Spleen (tissue), 7 donors: ENCODE measurements around the gene RASA3.
A peak's percentile ranks its signal among the peaks of the same experiment; 100 is the strongest.

ENCODE experiments used
- CTCF ChIP-seq, 11 experiments: fragments of 200-600 bp in 7 of 11; fragments of 450-650 bp in 4 of 11; sonication (generic) in 4 of 11; IDR thresholded peaks in 8 of 11; conservative IDR thresholded peaks in 3 of 11; 1 replicate in 7 of 11; 2 replicates in 4 of 11; pipeline versions ENCODE4 v1.4.0 to v1.8.0; 2016 to 2021; ENCODE audit warnings: antibody characterized with exemption in 11 of 11, inconsistent platforms in 4 of 11, mild to moderate bottlenecking in 1 of 11
- POLR2AphosphoS5 ChIP-seq, 3 donors: sonication (generic); formaldehyde crosslinking; IDR thresholded peaks; one replicate each; pipeline ENCODE4 v1.5.1; 2017; ENCODE audit warnings: antibody characterized with exemption in 3 of 3
- donor health status: DM: no; HTN: no; CAD: no; lungs with moderate emphysema.
- donor health status: DM: no; HTN: no; CAD: no.
- donor health status: DM: no; HTN: no; CAD: no.

GRCh38 chr13:114068656-114069318 is 63.6 kb downstream of the RASA3 start:
- TF ChIP-seq POLR2AphosphoS5 (IDR thresholded peaks at IDR 0.05) (peak in 2 of 3 donors; percentile 45 to 69), CTCF (IDR thresholded peaks at IDR 0.05 in 8 of 11, conservative IDR thresholded peaks at IDR 0.05 in 3 of 11) (no peak)
